NCI-H2227 treated with DMSO at 0.1 percent for 48 hours (cell line): ENCODE measurements around the gene F5.

Experiments
- DNase-seq: peaks from one replicate; lab custom pipeline; 2025; lab: John Stamatoyannopoulos, UW

F5 gene

DNA sequence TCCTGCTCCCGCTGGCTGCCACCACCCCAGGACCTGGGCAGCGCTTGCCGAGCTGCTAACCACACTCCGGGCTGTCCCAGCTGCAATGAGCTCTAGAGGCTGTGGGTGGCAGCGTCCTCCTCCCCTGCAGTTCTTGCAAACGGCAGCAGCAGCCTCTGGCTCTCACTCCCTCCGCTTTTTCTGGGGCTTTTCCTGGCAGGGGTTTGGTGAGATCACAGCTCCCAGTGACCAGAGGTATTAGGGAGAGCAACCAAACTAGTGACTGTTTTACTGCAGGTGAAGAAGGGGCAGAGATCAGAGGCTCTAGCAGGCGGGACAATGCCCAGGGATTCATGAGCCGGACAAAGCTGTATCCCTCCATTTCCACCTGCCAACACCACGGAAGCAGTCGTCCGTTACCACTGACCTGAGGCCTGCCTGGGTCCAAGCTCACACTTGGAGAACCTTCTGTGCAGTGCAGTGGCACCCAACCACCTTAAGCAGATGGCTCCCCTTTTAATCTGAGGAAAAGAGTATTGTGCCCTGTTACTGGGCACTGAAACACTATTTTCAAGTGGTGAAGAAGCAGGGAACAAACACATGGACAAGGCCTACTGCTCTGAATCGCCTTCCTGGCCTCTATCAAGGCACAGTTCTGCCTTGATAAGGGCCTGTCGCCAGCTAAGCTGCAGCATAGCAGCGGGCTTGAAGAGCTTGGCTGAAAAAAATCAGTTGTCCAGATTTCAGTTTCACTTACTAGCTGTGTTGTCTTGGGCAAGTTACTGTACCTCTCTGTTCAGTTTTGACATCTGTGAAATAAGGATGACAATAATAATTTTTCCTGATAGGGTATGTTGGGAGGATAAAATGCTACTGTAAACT is at the start of gene F5:
Gene F5, minus strand, starts transcription at position 87 of the 861 bp plus-strand sequence. CDS start 95 bp downstream, outside the sequence.
- peak; percentile 53 for DNase-seq

DNA sequence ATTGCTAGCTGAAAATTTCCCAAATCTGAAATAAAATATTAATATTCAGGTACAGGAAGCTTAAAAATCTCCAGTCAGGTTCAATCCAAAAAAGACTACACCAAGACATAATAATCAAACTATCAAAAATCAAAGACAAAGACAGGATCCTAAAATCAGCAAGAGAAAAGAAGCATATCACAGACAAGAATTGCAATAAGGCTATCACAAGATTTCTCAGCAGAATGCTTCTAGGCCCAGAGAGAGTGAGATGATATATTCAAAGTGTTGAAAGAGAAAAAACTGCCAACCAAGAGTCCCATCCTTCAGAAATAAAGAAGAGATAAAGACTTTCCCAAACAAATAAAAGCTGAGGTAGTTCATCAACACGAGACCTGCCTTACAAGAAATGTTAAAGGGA is 48.6 kb upstream of the F5 start:
- no peak for DNase-seq

DNA sequence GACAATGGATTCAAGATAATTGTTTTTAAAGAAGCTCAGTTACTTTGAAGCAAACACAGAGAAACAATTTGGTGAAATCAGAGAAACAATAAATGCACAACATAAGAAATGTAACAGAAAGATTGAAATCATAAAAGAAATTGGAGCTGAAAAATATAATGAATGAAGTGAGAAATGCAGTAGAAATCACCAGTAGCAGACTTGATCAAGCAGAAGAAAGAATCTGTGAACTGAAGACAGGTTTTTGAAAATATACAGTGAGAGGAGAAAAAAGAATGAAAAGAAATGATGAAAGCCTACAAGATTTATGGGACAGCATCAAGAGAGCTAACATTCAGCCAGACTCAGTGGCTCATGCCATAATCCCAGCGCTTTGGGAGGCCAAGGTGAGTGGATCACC is 47.9 kb upstream of the F5 start:
- DNase-seq: no peak

GRCh38 chr1:169631249-169631648 is 45.0 kb upstream of the F5 start:
- no peak for DNase-seq

- DNase-seq: no peak
Measured at GRCh38 chr1:169630006-169630405, 43.7 kb upstream of the F5 start, which contains the start of gene SELP. Gene SELP (minus strand): TSS chr1:169630124. CDS start chr1:169630074, 50 bp downstream.

DNA sequence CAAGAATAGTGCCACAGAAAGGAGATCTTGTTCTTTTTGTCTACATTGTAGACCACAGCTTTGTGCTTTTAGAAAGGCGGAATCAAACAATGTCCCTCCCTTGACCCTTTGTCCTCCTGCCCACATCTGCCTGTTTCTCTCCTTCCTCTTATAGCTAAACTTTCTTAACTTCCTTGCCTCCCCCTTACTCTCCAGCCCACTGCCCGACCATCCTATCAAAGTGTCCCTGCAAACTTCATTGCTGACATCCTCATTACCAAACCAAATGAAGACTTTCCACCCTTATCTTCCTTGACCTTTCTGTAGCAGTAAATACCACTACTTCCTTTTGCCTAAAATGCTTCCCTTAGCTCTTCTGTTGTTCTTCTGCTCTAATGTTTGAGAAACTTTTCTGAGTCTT is 38.6 kb upstream of the F5 start:
- no peak for DNase-seq

- DNase-seq: no peak
Measured at GRCh38 chr1:169624122-169624521, 37.8 kb upstream of the F5 start.

GRCh38 chr1:169623132-169623926 is 37.0 kb upstream of the F5 start:
- DNase-seq: no peak

- no peak for DNase-seq
Measured at GRCh38 chr1:169620565-169620964, 34.3 kb upstream of the F5 start.

- no peak for DNase-seq
Measured at GRCh38 chr1:169618367-169618766, 32.1 kb upstream of the F5 start.

GRCh38 chr1:169615803-169616202 is 29.5 kb upstream of the F5 start:
- no peak for DNase-seq

- DNase-seq: no peak
Measured at GRCh38 chr1:169610858-169611257, 24.6 kb upstream of the F5 start.

GRCh38 chr1:169610108-169610507 is 23.8 kb upstream of the F5 start:
- no peak for DNase-seq

GRCh38 chr1:169608226-169608625 is 21.9 kb upstream of the F5 start:
- no peak for DNase-seq

- no peak for DNase-seq
Measured at GRCh38 chr1:169604781-169605560, 18.7 kb upstream of the F5 start.

- DNase-seq: peak; percentile 16
Measured at GRCh38 chr1:169601096-169601881, 15.0 kb upstream of the F5 start.

DNA sequence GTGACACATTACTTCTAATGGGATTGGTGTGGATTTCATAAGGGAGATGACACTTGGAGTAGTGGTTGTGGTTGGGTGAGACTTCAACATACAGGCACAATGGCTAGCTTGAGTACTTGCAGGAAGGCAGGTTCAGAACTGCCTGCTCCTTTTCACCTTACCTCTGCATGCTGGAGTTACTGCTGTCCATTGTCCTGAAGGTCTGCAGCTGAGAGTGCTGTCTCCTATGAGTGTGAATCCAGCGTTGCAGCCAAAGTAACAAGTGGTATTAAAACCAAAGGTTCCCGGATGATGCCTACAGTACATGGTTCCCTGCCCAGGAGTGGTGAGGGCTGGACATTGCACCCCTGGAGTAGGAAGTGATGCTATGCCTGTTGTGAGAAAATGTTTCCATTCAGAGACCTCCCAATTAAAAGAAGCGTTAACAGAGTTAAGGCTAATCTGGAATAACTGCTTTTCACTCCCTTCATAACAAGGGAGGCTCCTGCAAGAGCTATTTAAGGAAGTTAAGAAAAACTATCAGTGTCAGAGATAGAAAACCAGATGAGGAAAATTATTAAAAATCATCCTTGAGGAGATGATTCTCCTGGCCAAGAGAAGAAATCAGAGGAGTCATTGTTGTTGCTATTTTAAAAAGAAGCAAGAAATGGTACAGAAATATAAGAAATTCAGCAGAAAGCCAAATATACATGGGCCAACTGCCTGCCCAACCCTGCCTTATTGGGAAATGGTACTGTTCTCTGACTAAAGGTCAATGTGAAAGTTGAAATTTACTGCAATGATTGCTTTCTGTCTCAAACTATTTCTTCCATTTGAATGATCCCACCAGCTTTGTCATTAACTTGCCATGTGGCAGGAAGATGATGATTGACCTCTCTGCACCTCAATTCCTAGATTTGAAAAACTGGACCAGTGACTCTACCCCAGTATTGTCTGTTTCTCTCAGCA is 9.8 kb upstream of the F5 start:
- no peak for DNase-seq

GRCh38 chr1:169594391-169594790 is 8.1 kb upstream of the F5 start:
- DNase-seq: no peak

- DNase-seq: no peak
Measured at GRCh38 chr1:169590932-169591331, 4.7 kb upstream of the F5 start.

DNA sequence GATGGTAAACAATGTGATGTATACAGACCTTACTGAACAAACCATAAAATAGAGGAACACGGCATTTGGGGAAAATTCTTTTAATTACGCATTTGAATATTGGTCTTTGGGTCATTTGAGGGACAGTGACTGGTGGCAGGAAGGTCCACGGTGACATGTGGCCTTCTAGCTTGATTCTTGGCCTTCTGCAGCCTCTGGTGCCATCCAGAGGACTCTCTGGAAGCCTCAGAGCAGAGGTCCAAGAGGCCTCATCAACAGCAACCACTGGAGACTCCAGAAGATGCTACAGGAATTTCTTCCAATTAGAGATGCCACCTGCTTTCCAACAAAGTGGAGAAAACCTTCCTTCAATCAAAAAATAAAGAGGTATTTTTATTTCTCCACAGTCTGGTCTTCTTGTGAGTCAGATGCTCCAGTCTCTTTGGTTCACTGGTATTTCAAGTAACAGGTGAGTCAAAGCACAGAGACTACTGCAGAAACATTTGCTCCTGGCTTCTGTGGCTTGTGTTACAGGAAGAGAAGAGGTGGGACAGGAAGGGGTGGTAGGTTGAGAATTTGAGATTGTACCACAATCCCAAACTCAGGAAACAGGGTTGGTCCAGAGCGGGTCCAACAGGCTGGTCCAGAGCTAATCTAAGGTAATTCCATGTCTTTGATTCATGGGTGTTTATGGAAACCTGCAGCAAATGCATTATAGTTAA is 2.7 kb upstream of the F5 start:
- DNase-seq: no peak
